ENCODE measurements around the gene ASXL2. TPM values are rescaled to one million over a fixed set of nuclear protein-coding genes. Genes with fewer than 3 reads are reported as not detected.

Gene ASXL2
- total RNA-seq, 1 experiment from 2014 or later, result 32.7 TPM

DNA sequence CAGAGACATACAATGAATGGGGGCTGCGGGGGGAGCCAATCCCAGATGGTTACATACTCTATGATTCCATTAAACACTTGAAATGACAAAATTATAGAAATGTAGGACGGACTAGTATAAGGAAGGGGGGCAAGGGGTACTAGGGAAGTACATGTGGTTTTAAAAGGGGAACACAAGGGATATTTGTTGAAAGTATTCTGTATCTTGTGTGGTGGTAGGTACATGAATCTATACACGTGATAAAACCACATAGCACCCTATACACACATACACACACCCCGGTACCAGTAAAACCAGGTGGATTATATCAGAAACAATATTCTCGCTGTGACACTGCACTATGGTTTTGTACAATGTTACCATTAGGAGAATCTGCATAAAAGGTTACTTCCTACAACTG is 45.4 kb downstream of the ASXL2 start:
- no peaks in the 10 kb centered on the region for H3K79me2 ChIP-seq (ENCODE audit: insufficient read depth, low read length)
- H3K27me3 Mint-ChIP-seq (ENCODE audit: low read depth), result no peaks in the 10 kb centered on the region

More for the DNA sequence above, 45.4 kb downstream of the ASXL2 start:
- Mint-ChIP-seq H3K4me1 (peaks cover 0 to 7% of the 10 kb centered on the region in 2 experiments; a peak in 3 of 4 replicates), H3K9me3 (peaks cover 8 to 10% of the 10 kb centered on the region in 2 experiments; a peak in 4 of 5 replicates), H3K27ac (no peak overlapping the region), H3K36me3 (ENCODE audit: insufficient read depth in 1 of 3, low read depth in 3 of 3) (peaks cover 22 to 32% (median 30%) of the 10 kb centered on the region in 3 experiments), H3K4me3 (peak overlapping the region in 1 of 2 experiments; percentile 5; a peak in 1 of 5 replicates)
- DNase-seq, result no peak
- Histone ChIP-seq H2AFZ (ENCODE audit: low read length) (no peak overlapping the region), H3K14ac (ENCODE audit: insufficient read depth, low read length) (no peak overlapping the region), H3K4me2 (ENCODE audit: insufficient read depth, insufficient read length, low read length) (no peak overlapping the region), H3K18ac (ENCODE audit: insufficient read length, low read depth, low read length) (no peak overlapping the region), H2BK20ac (ENCODE audit: low read depth, low read length, poor library complexity, severe bottlenecking) (no peak overlapping the region), H4K5ac (ENCODE audit: insufficient read length, low read depth, low read length) (no peak overlapping the region), H4K91ac (ENCODE audit: insufficient read length, low read depth, low read length) (no peak overlapping the region), H3K4me1 (ENCODE audit: insufficient read depth, low read length) (no peaks in the 10 kb centered on the region), H3K23me2 (ENCODE audit: insufficient read length, low read depth, low read length, poor library complexity, severe bottlenecking) (no peaks in the 10 kb centered on the region), H3T11ph (ENCODE audit: low read length) (no peak overlapping the region), H2BK120ac (ENCODE audit: low read depth, low read length, poor library complexity, severe bottlenecking) (no peak overlapping the region), H3K23ac (ENCODE audit: insufficient read length, low read depth, low read length) (no peak overlapping the region), H4K8ac (replicated peaks; ENCODE audit: insufficient read length, low read depth, low read length) (no peak overlapping the region), H3K9me3 (ENCODE audit: control insufficient read depth, low read depth, low read length) (no peaks in the 10 kb centered on the region), H3K27ac (ENCODE audit: insufficient read length, low read depth, low read length) (no peak overlapping the region), H4K20me1 (ENCODE audit: control insufficient read depth, insufficient read depth, insufficient read length) (no peaks in the 10 kb centered on the region), H3K4ac (ENCODE audit: low read depth, low read length) (no peak overlapping the region), H2AK5ac (ENCODE audit: insufficient read length, low read length) (no peak overlapping the region), H3K56ac (ENCODE audit: insufficient read length, low read depth, low read length) (no peak overlapping the region), H3K27me3 (ENCODE audit: insufficient read depth, low read length) (no peaks in the 10 kb centered on the region), H3K79me1 (ENCODE audit: insufficient read depth, low read depth, low read length, poor library complexity, severe bottlenecking) (peaks cover 7% of the 10 kb centered on the region), H3K9ac (ENCODE audit: extremely low read depth, insufficient read length, low read length) (no peak overlapping the region), H2BK15ac (ENCODE audit: low read depth, low read length) (no peak overlapping the region), H2BK12ac (ENCODE audit: insufficient read length, low read depth, low read length) (no peak overlapping the region), H2BK5ac (ENCODE audit: insufficient read length, low read length) (no peak overlapping the region)
- TF ChIP-seq, protein P1, sequence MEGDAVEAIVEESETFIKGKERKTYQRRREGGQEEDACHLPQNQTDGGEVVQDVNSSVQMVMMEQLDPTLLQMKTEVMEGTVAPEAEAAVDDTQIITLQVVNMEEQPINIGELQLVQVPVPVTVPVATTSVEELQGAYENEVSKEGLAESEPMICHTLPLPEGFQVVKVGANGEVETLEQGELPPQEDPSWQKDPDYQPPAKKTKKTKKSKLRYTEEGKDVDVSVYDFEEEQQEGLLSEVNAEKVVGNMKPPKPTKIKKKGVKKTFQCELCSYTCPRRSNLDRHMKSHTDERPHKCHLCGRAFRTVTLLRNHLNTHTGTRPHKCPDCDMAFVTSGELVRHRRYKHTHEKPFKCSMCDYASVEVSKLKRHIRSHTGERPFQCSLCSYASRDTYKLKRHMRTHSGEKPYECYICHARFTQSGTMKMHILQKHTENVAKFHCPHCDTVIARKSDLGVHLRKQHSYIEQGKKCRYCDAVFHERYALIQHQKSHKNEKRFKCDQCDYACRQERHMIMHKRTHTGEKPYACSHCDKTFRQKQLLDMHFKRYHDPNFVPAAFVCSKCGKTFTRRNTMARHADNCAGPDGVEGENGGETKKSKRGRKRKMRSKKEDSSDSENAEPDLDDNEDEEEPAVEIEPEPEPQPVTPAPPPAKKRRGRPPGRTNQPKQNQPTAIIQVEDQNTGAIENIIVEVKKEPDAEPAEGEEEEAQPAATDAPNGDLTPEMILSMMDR (conservative IDR thresholded peaks at IDR 0.05), result no peak
- WGBS (ENCODE audit: extremely low coverage, insufficient read length, low lambda C conversion rate), result no CpG with 5 or more reads among the region's 5 CpGs
